Measurements from ENCODE around the gene CCNF.

The CCNF gene

DNA sequence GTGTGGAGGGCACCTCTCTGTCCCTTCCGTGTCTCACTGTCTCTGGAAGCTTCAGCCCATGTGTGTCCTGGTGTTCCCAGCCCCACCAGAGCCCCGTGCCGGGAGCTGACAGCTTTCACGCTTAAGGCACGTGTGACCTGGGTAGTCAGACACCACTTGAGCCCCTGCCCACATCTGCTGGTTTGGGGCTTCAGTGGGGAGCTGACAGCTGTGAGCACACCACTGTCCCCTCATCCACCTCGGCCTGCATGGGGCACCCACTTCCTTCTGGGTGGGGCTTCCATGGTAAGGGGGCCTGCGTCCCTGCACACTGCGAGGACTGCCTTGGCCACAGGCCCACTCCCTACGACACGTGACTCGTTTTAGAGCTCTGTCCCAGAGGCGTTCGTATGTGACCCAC lies 28.0 kb downstream of the CCNF start:
- no peak for DNase-seq (ENCODE audit: low spot score)

DNA sequence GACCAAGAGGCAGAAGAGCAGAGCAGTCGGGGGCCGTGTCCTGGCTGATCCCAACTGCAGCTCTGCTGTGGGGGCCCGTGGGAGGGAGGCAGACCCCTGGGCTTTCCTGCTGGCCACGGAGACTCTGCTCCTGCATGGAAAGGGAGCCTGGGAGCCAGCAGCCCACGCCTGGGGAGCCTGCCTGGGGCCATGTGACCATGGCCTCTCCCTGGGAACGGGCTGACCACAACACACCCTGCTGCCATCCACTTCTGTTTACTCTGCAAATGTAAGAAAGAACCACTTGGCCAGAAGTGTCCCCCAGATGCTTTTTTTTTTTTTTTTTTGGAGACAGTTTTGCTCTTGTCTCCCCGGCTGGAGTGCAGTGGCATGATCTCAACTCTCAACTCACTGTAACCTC lies 28.7 kb downstream of the CCNF start:
- no peak for DNase-seq (ENCODE audit: low spot score)

- DNase-seq (ENCODE audit: low spot score): no peak
Measured at GRCh38 chr16:2458887-2459646, 29.8 kb downstream of the CCNF start.

GRCh38 chr16:2459647-2460390 lies 30.6 kb downstream of the CCNF start, which contains the start of gene TEDC2:
TSS of gene TEDC2 (plus strand) at chr16:2460109. CDS start at chr16:2460145, 36 bp downstream.
- DNase-seq (ENCODE audit: low spot score): peak; percentile 94

- DNase-seq (ENCODE audit: low spot score): no peak
Measured at GRCh38 chr16:2460391-2460713, 31.1 kb downstream of the CCNF start.

DNA sequence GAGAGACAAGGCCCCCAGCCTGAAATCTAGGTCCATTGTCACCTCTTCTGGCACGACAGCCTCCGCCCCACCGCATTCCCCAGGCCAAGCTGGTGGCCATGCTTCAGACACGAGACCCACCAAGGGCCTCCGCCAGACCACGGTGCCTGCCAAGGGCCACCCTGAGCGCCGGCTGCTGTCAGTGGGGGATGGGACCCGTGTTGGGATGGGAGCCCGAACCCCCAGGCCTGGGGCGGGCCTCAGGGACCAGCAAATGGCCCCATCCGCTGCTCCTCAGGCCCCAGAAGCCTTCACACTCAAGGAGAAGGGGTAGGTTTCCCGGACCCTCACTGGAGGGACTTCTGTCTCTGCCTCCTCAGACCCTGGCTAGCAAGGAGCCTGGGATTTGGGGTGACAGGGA lies 31.7 kb downstream of the CCNF start:
- no peak for DNase-seq (ENCODE audit: low spot score)

GRCh38 chr16:2462031-2462866 lies 33.0 kb downstream of the CCNF start:
- DNase-seq (ENCODE audit: low spot score): no peak

- no peak for DNase-seq (ENCODE audit: low spot score)
Measured at GRCh38 chr16:2464333-2464732, 35.1 kb downstream of the CCNF start.

DNA sequence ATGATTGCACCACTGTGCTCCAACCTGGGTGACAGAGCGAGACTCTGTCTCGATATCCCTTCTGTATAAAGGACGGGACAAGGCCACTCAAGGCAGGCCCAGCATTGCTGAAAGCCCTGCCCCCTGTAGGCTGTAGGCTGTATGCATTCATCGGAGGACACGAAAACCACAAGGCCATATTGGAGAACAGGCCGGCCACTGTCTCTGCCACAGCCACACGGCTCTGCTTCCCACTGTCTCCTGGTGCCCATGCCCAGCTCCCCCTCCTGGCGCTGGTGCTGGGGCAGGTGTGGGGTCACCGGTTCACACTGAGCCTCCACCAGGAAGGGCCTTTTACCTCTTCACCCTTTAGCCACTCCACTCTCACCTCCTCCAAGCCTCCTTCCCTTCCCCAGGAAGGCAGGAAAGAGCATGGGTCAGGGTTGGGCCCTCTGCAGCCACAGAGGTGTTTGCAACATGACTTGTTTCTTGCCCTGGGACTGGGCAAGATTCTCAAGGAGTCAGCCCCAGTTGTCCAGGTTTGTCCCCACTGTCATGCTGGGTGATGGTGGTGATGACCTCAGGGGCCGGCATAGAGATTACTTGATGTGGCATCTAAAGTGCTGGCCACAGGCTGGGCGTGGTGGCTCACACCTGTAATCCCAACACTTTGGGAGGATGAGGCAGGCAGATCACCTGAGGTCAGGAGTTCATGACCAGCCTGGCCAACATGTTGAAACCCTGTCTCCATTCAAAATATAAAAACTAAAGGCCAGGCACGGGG lies 36.6 kb downstream of the CCNF start:
- DNase-seq (ENCODE audit: low spot score): no peak

- DNase-seq (ENCODE audit: low spot score): no peak
Measured at GRCh38 chr16:2466667-2467527, 37.6 kb downstream of the CCNF start.

DNA sequence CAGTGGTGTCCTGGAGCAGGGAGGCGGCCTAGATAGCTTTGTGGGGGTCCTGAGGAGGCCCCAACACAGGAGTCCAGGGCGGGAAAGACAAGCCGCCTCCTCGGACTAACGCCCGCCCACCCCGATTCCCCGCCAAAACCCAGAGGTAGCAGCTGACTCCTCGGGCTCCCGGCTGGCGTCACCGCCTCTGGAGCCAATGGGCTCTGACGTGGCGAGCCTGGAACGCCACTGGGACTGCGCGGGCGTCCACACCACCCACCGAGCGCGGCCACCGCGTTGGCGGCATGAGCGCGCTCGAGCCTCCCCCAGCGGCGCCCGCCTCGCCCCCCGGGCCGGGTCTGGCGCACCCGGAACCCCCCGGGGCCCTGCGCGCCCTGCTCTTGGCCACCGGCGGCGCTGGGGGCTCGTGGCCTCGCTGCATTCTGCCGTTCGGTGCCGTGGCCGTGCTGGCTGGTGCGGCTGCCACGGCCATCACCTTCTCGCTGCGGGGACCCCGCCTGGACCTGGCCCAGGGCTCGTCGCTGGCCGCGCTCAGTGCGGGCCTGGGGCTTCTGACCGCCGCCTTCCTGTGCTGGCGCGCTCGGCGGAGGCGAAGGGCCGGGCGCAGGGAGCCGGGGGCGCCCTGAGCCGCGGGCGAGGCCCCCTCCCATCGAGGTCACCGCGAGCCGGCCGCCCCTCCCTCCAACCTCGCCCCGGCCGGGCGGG lies 38.4 kb downstream of the CCNF start:
- DNase-seq (ENCODE audit: low spot score): peak; percentile 53

- no peak for DNase-seq (ENCODE audit: low spot score)
Measured at GRCh38 chr16:2468233-2468724, 39.0 kb downstream of the CCNF start.

GRCh38 chr16:2468725-2469398 lies 39.6 kb downstream of the CCNF start:
- peak; percentile 59 for DNase-seq (ENCODE audit: low spot score)

GRCh38 chr16:2469399-2470233 lies 40.4 kb downstream of the CCNF start:
- no peak for DNase-seq (ENCODE audit: low spot score)

GRCh38 chr16:2470234-2470601 lies 41.0 kb downstream of the CCNF start:
- DNase-seq (ENCODE audit: low spot score): no peak

DNA sequence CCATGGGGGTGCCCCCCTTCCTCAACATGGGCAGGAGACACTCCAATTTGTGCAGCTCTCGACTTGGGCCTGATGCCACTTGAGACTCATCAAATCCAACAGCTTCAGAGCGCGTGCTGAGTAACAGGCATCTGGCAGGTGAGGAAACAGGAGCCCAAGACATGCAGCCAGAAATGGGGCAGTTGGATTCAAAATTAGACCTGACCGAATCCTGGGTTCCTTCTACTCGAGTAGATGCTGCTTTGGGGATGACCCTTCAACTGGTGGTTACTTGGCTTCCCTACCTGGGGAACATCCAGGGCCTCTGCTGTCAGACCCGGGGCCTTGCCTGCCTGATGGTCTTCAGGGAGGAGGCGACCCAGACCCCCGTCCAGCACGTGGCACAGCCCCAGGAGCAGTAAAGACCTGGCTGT lies 41.4 kb downstream of the CCNF start:
- DNase-seq (ENCODE audit: low spot score): no peak

- no peak for DNase-seq (ENCODE audit: low spot score)
Measured at GRCh38 chr16:2471016-2471652, 41.9 kb downstream of the CCNF start, which contains the start of gene NTN3. TSS of gene NTN3 (plus strand) at chr16:2471297. CDS start at chr16:2471702, 405 bp downstream.
